Measurements from ENCODE around the gene IGSF23.

DNA sequence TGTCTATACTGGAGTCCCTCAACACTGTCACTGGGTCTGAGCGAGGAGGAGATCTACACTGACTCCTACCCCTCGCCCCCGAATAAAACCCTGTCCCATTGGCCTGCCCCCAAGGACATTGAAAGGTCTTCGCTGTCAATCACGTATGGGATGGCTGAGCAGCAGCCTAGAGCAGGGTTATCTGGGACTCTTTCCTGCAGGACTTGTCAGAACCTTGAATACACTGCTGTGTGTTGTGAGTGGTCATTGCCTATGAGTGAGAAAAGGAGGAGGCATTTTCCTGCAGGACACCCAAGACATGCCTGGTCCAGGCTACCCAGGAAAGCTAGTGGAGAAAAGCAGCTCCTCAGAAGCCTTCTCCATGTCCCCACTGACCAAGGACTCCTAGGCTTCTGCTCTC is 40.0 kb downstream of the IGSF23 start:
- TF ChIP-seq, protein P1, sequence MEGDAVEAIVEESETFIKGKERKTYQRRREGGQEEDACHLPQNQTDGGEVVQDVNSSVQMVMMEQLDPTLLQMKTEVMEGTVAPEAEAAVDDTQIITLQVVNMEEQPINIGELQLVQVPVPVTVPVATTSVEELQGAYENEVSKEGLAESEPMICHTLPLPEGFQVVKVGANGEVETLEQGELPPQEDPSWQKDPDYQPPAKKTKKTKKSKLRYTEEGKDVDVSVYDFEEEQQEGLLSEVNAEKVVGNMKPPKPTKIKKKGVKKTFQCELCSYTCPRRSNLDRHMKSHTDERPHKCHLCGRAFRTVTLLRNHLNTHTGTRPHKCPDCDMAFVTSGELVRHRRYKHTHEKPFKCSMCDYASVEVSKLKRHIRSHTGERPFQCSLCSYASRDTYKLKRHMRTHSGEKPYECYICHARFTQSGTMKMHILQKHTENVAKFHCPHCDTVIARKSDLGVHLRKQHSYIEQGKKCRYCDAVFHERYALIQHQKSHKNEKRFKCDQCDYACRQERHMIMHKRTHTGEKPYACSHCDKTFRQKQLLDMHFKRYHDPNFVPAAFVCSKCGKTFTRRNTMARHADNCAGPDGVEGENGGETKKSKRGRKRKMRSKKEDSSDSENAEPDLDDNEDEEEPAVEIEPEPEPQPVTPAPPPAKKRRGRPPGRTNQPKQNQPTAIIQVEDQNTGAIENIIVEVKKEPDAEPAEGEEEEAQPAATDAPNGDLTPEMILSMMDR (IDR thresholded peaks at IDR 0.05), result no peak
- TF ChIP-seq POLR2A (IDR thresholded peaks at IDR 0.05), result no peak
- no peak for TF ChIP-seq POLR2AphosphoS5 (IDR thresholded peaks at IDR 0.05)
- no peak for TF ChIP-seq EP300 (IDR thresholded peaks at IDR 0.05)

Measured in upper lobe of left lung (tissue), 4 donors.